ENCODE results near the gene SLC7A6.

The SLC7A6 gene

DNA sequence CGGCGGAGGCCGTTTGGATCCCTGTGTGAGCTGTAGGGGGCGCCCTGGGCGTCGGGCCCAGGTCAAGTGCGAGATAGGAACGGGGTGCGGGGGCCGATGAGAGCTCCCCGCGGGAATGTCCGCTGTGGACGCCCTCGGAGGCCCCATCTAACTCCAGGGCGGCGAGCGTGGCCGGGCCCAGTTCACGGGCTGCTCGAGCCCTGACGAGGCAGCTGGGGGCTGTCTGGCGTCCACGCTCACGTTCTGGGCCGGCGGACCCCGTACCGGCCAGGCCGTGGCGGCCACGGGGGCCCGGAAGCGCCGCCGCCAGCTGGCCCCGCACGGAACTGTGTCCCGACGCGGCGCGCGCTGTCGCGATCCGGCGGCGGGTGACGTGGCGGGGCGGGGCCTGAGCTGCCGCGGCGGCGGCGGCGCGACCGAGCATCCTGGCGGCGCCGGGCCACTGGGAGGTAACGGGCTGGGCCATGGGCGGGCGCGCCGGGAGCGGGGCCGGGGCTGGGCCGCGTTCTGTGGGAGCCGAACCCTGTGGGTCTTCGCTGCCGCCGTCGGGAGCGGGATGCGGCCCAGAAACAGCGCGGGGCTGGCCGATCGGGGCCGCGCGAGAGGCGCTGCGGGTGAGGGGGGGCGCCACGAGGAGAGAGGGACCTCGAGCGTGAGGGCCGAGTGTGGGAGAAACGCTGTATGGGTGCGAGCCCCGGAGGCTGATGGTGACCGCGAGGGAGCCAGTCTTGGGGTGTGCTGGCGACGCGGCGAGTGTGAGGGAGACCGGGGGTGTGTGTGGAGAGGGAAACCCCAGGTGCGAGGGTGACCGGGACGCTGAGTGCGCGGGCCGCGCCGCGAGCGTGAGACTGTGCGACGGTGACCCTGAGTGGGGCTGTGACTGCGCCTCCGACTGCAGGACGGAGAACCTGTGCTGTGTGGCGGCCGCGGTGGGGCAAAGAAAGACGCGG lies at the start of gene SLC7A6:
SLC7A6 (plus strand) TSS at position 399 of the 950 bp plus-strand sequence. CDS start 10,201 bp downstream, outside the sequence.
- DNase-seq = peak; percentile 86

DNA sequence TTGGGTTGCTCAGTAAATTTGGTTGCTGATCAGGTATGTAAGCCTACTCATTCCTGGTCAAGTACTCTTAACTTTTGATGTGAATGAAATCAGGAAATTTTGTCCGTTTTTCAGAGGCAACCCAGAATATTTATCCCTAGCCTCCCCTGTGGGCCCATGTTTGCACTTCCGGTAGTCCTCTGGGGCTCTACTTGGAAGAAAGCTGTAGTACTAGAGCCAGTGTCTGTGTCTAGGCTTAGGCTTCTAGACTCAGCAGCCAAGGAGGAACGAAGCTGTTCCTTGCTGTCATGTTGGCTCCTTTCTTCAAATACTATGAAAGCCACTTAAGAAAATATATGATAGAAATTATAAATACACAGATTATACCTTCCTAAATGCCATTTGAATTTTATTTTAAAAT lies 49.6 kb upstream of the SLC7A6 start:
- DNase-seq = no peak

DNA sequence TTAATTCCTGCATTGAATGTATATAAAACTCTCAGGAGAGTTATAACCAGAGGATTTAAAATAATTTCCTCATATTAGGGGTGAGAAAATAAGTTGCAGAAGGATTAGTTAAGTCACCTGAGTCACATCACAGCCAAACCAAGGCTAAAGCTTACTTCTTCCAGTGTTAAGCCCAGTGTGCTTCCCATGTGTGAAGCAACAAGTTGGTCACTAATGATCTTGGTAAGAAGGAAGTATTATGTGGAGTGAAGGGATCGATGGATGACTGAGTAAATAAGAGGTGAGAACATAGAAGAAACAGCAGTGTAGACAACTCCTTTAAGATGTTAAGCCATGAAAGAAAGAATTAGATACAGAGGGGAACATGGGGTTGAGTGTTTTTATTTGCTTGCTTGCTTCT lies 49.0 kb upstream of the SLC7A6 start:
- no peak for DNase-seq

DNA sequence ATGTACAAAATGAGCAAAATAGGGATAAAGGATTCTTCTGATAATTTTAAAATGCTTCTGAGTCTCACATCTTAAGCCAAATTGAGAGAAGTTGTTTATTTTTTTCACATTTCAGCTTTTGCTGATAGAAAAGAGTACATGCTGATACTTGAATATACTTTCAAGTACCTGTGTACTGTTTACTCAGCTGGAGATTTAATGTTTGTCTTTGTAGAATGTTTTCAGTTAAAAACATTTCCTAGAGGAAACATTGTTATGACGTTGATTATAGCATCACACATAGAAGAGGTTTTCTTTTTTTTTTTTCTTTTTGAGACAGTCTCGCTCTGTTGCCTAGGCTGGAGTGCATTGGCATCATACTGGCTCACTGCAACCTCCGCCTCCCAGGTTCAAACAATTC lies 48.1 kb upstream of the SLC7A6 start:
- DNase-seq = no peak

DNA sequence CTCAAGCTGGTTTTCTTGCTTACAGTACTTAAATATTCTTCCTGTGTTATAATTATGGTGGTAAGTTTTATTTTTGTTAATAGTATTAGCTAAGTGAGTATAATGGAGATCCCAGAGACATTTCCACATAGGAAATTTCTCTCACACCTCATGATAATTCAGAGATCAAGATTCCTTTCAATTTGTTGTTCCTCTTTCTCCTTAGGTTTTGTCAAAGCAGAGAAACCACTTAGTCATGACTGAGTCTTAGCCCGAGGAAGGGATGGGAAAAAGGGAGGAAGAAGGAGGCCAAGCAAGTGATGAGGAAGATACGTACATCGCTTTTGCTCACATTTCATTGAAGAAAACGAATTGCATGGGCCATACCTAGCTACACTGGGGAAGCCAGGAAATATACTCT lies 46.8 kb upstream of the SLC7A6 start:
- no peak for DNase-seq

DNA sequence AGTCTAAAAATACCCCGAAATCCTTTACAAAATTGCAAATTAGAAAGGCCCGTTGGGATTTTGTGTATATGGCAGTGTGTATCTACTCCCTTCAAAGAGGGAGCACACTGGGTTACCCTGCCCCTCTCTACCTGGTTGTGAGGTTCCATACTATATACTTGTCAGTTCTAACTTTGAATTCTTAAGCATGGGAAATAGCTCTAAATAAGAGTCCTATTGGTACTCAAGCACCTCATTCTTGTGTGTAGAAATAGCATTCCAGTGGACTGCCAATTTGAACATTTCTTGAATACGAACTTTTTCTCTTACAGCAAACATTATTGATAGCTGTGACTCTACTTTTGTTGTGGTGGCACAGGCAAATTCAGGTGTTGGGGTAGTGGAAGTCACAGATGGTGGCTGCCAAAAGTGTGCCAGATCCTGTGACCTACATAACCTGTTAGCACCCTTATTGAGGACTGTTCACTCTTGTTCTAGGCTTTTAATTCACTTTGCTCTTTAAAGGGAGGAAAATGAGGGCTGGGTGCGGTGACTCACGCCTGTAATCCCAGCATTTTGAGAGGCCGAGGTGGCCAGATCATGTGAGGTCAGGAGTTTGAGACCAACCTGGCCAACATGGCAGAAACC lies 44.5 kb upstream of the SLC7A6 start:
- DNase-seq = no peak

DNA sequence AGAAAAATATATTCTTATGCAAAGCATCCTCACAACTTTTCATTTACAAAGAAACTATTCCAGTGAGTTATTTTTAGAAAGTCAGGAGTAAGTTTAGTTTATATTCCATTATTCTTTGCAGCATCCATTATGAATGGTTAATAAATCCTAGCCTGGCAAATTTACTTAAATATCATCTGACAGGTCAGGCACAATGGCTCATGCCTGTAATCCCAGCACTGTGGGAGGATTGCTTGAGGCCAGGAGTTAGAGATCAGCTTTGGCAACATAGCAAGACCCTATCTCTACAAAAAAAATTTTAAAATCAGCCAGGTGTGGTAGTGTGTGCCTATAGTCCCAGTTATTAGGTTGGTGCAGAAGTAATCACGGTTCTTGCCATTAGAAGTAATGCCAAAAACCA lies 41.3 kb upstream of the SLC7A6 start:
- no peak for DNase-seq

DNA sequence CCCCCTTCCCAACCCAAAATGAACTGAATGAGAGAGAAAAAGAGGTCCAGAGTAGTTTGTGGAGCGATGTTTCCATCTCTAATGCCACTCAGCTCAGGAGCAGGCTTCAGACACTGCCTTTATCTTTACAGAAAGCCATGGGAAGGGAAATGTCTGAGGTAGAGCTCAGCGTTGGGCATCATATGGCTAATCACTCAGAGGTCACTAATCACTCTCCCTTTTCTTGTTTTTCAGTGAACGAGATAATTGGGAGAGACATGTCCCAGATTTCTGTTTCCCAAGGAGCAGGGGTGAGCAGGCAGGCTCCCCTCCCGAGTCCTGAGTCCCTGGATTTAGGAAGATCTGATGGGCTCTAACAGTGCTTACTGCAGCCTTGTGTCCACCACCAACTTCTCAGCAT lies 38.2 kb upstream of the SLC7A6 start:
- no peak for DNase-seq

DNA sequence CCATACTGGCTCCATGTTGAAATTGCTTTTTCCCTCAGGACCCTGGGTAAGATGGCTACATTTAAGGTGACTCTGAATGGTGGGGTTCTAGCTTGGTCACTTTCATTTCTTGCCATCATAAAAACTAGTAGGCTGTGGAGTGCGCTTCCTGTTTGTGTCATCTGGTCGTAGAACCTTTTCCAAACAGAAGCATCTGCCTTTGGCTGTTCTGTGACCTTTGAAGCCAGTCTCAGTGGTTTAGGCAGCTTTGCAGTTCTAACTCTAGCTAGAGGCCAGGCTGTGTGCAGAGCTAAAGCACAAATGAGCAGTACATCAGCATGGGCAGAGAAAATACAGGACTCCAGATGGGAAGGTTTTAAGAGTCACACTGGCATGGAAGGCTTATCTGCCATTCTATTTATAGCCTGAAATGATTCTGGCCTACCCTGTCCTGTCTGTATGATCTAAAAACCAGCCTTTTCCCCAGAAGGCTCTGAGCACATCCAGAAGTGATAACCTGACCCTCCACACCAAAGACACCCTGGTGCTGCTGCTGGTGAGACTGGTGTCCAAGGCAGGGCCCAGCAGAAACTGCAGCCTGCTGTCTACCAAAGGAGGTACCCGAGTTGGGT lies 37.0 kb upstream of the SLC7A6 start:
- DNase-seq = no peak

DNA sequence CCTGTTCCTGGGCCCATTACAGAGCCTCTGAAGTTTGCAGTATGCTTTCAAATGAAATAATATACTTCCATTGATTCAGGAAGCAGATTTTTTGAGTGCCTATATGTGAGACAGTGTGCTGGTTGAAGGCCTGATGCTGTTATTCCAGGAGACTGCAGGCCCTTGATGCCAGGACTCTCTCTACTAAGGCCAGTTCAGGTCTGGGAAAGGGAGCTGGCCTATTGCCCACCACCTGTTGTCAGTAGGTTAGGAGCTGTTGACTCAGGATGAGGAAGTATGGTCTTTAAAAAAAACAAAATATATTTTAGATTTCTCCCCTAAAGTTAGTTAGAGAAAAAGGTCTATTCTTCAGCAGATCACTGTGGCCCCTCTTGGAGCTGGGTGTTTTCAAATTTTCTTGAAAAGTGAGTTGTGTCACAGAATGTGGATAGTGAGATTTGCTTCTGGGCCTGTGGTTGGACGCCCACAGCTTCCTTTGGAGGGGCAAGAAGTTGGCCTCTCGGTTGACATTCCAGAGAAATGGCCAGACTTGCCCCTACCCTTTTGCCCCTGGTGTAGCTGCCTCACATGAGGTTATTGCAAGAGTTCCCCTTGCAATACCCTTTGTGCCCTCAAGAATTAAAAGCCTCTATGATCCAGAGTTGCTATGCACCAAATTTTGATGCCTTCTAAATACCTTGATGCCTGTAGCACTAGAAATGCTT lies 36.3 kb upstream of the SLC7A6 start:
- DNase-seq = no peak

DNA sequence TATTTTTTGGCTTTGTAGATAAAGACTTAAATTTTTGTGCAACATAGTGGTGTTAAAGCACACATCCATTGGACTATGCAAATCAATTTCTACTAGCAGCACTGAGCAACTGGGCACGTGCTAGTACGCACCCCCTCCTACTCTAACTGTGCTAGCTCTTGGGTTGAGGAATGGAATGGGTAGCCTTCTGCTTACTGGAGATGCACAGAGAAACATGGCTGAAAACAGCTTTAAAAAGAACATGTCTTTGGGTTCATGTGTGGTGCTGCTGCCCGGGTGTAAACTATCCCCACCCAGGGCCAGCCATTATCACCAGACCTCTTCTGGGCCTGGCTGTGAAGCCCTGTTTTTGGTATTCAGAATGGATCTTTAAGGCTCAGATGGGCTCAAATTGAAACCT lies 35.7 kb upstream of the SLC7A6 start:
- DNase-seq = no peak

DNA sequence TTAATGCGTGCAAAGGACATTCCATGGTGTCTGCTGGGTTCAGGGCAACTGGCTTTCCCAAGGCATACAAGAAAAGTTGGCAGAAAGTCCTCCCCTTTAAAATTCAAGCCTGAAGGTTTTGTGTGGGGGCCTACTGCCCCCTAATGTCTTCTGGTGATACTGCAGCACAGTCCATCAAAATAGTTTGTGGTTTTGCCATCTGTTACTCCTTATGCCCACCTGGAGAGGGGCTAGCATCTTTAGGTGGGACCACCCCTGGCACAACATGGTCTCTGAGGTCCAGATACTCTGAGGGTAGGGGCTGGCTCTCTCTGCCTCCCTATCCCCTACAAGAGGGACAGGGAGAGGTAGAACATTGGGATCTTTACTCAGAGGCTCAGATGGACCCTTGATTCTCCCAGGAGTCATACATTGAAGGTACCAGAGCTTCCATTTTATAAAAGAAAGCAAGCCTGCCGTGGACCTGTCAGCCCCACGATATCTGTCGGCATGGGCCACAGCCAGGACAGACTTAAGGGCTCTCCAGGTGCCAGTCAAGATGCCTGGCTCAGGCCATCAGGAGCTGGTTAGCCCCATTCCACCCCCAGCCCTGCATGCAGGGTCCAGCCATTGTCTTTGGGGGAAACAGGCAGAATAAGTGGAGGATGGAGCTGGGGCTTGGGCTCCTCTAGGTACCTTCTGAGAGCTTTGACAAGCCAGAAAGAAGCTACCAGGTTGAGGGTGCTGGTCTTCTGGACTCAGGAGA lies 34.7 kb upstream of the SLC7A6 start:
- peak; percentile 34 for DNase-seq

DNA sequence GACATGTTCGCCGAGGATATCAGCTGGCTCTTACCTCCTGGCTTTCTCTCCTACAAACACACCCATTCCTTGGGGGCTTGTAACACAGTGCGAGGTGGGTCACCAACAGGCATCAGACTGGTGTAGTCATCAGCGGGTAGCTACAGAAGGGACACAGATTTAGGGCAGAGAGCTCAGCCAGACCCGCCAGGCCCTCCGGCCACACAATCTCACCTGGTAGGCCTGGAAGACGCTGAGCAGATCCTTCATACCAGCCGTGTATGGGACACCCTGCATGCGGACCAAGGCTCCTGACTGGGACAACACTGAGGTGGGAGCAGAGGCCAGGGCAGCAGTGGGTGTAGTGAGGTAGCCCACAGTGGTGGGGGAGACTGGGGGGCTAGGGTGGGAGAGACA lies 34.2 kb upstream of the SLC7A6 start:
- peak; percentile 28 for DNase-seq

DNA sequence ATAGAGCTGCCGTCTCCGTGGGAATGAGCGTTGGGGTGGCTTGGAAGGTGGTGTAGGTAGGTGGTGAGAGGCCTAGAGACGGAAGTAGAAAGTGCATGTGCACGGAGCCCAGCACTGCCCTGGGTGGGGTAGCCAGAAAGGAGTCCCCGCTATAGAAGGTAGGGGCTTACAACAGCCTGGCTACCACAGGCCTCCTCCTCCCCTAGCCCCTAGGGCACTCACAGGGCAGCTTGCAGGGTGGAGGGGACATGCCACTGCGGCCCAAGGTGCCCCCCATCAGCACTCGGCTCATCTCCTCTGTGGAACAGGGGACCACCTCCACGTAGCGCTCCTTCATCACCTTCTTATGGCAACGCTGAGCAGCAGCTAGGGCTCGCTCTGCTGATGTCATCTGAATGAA lies 33.4 kb upstream of the SLC7A6 start:
- peak; percentile 23 for DNase-seq

DNA sequence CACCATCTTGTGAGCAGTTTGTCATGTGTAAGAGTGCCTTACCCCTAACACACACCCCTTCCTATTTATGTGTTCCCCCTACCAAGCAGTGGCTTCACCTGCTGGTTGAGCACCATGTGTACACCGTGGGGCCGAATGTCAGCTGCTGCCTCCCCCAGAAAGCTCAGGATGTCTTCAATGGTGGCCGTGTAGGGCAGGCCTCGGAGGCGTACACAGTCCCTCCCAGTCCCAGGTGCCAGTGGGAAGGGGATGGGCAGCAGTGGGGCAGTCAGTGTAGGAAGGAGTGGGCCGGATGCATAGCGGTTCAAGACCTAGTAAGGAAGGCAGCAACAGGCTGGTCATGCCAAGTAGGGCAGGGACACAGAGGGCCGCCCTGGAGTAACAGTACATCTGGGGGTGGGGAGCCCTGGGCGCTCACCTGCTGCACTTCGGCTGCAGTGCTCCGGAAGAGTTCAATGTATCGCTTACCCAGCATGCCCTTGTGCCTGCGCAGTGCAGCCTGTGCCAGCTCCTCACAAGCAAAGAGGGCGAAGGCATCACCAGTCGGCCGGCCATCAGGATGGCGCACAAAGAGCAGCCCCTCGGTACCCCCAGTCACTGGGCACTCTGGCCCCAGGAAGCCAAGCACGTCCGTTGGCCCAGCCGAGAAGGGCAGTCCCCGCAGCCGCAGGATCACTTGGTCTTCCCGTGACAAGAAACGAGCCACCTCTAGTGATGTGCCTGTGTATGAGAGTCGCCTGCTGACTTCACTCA lies 32.8 kb upstream of the SLC7A6 start:
- peak; percentile 27 for DNase-seq

DNA sequence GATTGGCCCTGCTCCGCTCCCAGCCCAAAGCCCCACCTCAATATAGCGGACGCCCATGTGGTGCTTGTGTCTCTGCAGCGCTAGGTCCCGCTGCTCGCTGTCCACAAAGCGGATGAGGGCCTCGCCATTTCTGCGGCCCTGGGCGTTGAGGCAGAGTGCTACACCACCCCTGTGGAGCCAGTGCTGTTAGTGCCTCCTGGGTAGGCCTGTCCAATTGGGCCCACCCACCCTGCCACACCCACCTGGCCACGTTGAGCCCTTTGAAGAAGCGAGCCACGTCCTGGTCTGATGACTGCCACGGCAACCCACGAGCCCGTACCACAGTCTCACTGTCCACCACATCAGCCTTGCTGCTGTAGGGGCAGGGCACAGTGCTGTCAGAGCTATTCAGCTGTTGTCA lies 32.0 kb upstream of the SLC7A6 start:
- no peak for DNase-seq

DNA sequence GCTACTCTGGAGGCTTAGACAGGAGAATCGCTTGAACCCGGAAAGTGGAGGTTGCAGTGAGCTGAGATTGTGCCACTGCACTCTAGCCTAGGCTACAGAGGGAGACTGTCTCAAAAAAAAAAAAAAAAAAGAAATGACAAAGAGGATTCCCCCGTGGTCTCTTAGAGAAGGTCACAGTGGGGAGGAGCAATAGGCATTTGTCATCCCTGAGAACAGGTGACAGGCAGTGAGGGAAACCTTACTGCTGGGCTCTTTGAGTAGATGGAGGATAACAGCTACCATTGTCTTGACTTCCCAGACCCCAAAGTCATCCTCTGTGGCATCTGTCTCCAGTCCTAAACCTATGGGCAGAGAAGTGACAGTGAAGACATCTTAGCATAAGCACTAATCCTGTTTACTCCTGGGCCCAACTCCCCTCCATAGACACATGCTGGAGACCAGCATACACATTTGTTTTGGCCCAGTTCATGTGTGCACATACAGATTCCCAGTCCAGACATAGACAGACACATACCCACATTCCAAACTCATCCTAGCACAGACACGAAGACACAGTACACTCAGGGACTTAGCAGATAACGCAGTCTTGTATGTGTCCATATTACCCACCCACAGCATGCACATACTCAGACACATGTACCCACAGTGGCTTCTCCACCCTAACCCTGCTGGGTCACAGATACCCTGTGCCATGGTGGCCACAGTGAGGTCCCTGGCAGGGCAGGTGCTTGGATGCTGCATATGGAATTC lies 31.1 kb upstream of the SLC7A6 start:
- DNase-seq = no peak

DNA sequence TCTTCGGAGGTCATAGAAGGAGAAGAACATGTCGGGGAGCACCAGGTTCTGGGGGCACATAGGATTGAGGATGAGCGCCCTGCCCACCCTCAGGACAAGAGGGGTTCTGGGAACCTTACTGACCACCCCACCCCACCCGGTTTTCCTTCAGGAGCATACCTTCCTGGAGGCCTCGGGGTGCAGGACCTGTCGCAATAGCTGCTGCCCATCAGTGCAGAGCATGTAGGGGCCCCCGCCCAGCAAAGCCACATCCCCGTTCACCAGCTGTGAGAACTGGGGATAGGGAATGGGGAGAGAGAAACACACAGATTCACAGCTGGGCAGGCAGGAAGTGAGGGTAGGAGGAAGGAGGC lies 30.5 kb upstream of the SLC7A6 start:
- no peak for DNase-seq

DNA sequence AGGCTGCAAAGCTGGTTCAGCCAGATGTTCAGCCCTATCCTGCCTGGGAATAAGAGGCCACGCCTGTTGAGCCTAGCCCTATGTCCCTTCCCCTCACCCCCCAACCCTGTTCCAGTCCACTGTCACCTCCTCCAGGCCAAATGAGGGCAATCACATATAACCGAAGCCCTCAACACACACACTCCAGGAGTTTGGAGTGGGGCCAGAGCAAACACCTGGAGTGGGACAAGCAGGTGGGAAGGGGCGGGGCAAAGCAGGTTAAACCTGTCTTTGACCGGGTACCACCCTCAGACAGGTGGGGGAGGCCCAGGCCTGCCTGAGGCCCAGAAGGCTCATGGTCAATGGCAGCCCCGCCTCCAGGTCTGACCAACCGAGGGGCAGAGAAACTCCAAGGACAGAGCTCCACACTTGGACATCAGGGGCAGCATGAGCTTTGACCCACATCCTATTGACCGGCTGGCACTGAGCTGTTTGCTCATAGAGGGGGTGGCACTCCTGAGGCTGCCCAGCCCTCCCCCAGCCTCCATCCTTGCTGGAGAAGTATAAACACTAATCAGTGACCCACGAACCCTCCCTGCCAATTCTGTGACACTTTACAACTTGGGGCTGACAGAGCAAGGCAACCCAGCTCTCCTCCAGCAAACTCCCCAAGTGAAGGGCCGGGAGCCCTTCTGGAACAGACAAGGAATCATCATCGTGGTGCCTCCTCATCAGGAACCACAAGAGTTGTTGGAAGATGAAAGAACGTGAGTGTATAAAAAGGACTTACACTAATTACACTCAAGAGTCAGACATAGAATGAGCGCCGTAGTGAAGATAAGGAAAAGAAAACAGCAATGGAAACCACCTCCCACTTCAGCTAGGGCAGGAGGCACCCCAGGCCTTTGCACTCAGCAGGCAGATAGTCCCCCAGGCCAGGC lies 29.9 kb upstream of the SLC7A6 start:
- DNase-seq = no peak
